ENCODE results near the gene COL23A1. TPM values are rescaled to one million over a fixed set of nuclear protein-coding genes. Genes with fewer than 3 reads are reported as not detected.

Gene COL23A1
- total RNA-seq, 1 experiment from 2014 or later = not detected

DNA sequence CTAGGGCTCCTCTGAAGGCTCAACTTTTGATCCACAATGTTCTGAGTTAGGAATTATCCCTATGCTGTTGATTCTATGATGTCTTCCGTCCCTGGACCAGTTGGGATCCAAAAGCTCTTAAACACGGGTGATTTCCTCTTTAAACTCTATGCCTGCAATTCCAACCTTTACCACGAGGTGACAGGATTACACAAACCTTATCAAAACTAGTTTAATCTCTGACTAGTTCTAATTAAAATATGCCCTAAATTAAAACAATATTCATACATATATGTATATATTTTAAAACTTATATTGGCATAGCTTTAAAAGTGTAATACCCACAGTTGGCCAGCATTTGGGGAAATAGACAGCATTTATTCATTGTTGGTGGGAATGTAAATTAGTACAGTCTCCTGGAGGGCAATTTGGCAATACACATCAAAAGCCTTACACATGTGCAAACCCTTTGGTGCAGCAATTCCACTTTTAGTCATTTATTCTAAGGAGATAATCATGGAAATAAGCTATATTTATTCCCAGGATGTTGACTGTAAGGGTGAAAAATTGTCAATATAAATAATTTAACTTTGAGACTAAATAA lies 306.0 kb downstream of the COL23A1 start:
- DNase-seq (ENCODE audit: low read depth, low spot score) = peak; percentile 27
- in situ Hi-C loops (cut with HindIII; ENCODE audit: low pct_unique_long_range_greater_than_20kb, low sequenced_read_pairs) = no loop called here

DNA sequence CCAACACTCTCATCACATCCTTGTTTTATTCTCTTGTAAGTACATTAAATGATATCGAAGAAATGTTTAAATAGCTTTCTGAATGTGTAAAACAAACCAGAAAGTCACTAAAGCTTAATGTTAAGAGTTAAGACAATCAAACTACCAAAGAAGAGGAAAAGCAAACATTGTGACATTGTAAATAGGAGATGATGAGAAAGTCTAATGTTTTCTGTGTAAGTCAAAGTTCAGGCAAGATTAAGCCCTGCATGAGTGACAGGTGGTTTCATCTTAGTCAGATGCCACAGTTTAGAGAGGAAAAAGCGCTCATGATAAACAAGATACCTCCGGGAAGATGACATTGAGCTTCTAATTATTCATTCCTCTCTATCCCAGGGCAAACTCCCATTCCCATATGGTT lies 306.7 kb downstream of the COL23A1 start:
- no peak for DNase-seq (ENCODE audit: low read depth, low spot score)
- in situ Hi-C loops (cut with HindIII; ENCODE audit: low pct_unique_long_range_greater_than_20kb, low sequenced_read_pairs) = no loop called here

DNA sequence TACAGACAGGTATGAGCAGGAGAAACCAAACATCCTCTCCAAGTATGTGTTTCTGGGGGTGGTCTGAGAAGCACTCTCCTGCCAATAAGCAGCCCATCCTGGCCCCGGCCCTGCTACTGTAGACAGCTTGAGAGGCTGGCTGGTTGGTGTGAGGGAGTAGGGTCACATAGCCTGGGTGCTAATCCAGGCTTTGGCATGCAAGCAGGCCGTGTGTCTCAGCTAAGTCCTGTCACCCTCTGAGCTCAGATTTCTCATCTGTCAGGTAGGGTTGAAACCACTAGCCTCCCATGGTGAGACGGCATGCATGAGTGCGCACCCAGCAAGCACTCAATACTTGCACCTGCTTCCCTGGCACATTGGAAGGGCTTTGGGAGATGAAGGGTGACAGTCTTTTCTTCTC lies 307.8 kb downstream of the COL23A1 start:
- in situ Hi-C loops (cut with HindIII; ENCODE audit: low pct_unique_long_range_greater_than_20kb, low sequenced_read_pairs) = no loop called here
- DNase-seq (ENCODE audit: low read depth, low spot score) = no peak

- DNase-seq (ENCODE audit: low read depth, low spot score) = no peak
- in situ Hi-C loops (cut with HindIII; ENCODE audit: low pct_unique_long_range_greater_than_20kb, low sequenced_read_pairs) = no loop called here
Measured at GRCh38 chr5:178281331-178281730, 308.9 kb downstream of the COL23A1 start.

- DNase-seq (ENCODE audit: low read depth, low spot score) = no peak
- in situ Hi-C loops (cut with HindIII; ENCODE audit: low pct_unique_long_range_greater_than_20kb, low sequenced_read_pairs) = no loop called here
Measured at GRCh38 chr5:178280631-178281030, 309.6 kb downstream of the COL23A1 start.

- peak; percentile 69 for DNase-seq (ENCODE audit: low read depth, low spot score)
- in situ Hi-C loops (cut with HindIII; ENCODE audit: low pct_unique_long_range_greater_than_20kb, low sequenced_read_pairs) = no loop called here
Measured at GRCh38 chr5:178279723-178280438, 310.3 kb downstream of the COL23A1 start.

- in situ Hi-C loops (cut with HindIII; ENCODE audit: low pct_unique_long_range_greater_than_20kb, low sequenced_read_pairs) = no loop called here
- no peak for DNase-seq (ENCODE audit: low read depth, low spot score)
Measured at GRCh38 chr5:178279026-178279722, 311.0 kb downstream of the COL23A1 start.

DNA sequence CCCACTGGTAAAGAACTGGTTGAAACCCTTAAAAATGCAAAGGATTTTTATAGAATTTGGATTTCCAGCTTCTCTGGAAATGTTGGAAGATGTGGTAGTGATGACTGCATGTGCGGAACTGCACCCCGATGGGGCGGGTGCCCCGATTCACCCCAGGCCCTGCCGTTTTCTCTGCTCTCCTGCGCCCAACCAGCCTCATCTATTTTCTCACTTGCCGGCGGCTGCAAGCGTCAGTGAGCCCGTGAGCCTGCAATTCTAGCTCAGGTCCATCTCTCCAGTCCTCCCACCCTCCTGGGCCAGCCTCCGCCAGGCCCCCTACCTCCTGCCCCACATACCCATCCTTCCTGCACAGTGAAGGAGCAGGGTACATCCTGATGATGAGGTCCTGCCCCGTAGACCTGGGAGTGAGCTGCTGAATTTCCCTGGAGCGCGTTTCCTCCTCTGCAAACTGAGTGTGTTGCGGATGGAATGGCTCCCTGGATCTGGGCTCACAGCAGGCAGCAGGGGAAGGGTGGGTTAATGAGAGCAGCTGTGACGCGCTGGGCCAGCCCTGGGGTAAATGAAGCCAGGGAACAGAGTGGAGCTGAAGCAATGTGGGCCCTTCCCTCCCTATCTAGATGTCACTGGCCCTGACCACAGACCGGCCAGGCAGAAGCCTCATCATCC lies 311.7 kb downstream of the COL23A1 start:
- in situ Hi-C loops (cut with HindIII; ENCODE audit: low pct_unique_long_range_greater_than_20kb, low sequenced_read_pairs) = no loop called here
- no peak for DNase-seq (ENCODE audit: low read depth, low spot score)

DNA sequence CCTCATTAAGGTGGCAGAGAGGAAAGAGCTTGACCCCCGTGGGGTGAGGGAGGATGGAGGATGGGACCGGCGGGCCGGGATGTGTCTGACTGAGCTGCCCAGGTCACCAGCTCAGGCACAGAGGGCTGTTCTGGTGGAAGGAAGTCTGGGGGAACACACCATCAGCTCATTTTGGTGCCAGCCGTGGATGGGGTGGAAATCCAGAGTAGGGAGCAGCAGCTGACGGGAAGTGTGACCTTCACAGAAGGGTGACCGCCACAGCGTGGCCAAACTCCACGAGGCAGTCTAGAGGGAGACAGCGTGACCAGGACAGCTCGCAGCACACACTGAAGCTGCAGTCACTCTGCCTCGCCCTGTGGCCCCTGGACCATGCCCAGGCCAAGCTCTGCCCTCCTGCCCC lies 312.3 kb downstream of the COL23A1 start:
- in situ Hi-C loops (cut with HindIII; ENCODE audit: low pct_unique_long_range_greater_than_20kb, low sequenced_read_pairs) = no loop called here
- no peak for DNase-seq (ENCODE audit: low read depth, low spot score)

DNA sequence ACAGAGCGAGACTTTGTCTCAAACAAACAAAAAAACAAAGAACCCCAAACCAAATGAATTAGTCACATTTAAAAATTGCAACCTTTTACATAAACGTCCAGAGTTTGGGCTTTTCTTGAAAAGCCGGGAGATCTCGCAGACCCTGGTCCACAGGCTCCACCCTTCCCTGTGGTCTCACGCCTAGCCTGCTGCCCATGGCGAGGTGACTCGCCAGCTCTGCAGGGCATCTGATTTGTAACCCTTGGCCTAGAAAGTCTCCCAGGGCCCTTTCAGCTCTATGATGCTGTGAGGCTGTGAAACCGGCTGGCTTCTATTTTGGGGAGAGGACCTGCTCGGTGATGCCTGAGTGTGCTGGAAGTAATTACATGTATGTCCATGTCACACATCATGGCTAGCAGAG lies 312.8 kb downstream of the COL23A1 start:
- no peak for DNase-seq (ENCODE audit: low read depth, low spot score)
- in situ Hi-C loops (cut with HindIII; ENCODE audit: low pct_unique_long_range_greater_than_20kb, low sequenced_read_pairs) = no loop called here

DNA sequence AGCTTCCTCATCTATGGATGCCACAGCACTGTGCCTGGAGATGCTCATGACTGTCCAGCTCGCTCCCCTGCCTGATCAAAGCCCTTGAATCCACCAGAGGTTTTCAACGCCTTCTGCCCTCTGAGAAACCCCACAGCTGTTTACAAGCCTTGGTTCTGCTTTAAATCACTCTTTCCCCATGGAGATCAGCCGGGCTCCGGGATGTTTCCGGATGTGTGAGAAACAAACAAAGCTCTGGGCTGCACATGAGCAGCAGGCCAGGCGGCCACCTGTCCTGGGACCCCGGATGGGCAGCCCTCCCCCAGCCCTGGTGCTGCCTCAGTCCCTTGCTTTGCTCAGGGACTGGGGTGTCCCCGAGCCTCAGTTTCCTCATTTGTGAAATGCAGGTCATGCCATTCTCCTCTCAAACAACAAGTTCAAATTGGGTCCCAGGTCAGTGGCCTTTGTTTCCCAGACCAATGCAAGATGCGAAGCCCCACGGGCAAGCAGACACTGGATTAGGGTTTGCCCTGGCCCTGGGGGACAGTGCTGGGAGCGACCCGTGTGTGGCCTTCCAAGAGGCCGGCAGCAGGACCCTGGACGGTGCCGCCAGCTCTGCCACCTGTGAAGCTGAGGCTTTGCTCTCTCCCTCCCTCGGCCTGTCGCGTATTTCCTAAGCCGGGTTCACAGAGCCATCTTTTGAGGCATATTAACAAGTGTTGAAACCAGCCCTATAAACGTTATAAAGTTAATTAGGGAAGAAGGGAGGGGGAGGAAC lies 315.2 kb downstream of the COL23A1 start:
- no peak for DNase-seq (ENCODE audit: low read depth, low spot score)
- in situ Hi-C loops (cut with HindIII; ENCODE audit: low pct_unique_long_range_greater_than_20kb, low sequenced_read_pairs) = no loop called here

DNA sequence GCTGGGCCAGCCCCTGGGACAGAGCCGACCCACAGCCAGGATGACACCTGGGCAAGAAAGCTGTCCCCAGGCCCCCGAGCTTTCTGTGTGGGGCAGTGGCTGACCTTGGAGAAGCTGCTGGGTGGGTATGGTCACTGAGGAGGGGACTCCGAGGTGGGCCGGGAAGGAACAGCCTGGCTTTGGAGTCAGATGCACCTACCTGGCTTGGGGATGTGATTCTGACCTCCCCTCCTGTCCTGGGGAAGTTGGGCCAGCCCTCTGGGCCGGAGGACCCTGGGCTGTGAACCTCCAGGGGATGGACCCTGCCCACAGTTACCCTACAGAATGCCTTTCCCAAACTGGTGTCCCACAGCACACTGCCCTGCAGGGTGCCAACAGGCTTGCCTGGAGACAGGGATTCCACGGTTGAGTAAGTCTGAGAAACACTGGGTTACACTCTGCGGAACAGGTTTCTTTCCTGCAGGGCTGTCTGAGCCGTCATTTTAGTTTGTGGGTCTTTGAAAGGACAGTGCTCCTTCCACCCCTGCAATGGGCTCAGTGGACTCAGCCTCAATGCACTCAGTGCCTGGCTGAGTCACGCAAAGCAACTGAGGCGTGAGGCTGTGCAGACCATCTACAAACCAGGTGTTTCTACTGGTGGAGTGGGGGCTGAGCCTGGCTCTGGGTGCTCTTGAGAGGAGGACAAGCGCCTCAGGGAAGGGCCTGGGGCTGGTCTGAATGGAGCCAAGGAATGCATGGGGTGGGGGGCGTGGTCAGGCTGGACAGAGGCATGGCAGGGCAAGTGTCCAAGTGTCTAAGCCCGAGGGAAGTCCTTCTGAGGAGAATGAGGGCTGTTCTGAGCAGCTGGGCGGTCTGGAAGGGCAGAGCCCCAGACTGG lies 316.3 kb downstream of the COL23A1 start:
- no peak for DNase-seq (ENCODE audit: low read depth, low spot score)
- in situ Hi-C loops (cut with HindIII; ENCODE audit: low pct_unique_long_range_greater_than_20kb, low sequenced_read_pairs) = no loop called here

GRCh38 chr5:178273041-178273440 lies 317.2 kb downstream of the COL23A1 start:
- DNase-seq (ENCODE audit: low read depth, low spot score) = no peak
- in situ Hi-C loops (cut with HindIII; ENCODE audit: low pct_unique_long_range_greater_than_20kb, low sequenced_read_pairs) = no loop called here

- in situ Hi-C loops (cut with HindIII; ENCODE audit: low pct_unique_long_range_greater_than_20kb, low sequenced_read_pairs) = no loop called here
- no peak for DNase-seq (ENCODE audit: low read depth, low spot score)
Measured at GRCh38 chr5:178272591-178272990, 317.6 kb downstream of the COL23A1 start.

DNA sequence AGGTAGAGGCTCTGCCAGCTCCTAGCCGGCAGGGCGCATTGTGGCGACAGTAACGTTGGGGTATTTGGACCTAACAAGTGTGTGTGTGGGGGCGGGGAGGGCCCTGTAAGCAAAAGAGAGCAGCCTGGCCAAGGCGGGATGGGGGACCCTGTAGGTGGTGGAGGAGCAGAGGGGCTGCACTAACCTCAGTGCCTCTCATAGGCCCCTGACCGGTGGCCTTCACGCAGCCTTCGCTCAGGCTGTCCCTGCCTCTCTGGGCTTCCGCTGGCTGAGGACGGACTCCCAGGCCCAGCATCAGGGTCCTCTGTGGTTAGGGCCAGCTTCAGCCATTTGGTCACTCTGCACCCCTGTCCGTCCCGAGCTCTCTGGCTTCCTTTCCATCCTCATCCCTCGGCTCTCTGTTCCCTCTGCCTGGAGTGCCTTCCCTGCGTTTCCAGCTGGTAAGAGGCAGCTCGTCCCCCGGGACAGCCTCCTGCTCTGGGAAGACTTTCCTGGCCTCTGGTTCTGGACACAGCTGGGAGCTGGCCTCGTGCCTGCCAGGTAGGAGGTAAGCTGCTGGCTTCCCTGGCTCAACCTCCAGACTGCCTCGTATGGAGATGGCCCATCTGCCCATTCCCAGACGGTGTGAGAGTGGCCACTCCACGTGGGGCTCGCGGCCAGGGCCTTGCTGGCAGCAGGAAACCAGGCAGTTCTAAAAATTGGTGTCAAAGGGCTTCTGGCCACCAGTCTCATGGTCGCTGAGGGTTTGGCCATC lies 318.3 kb downstream of the COL23A1 start:
- no peak for DNase-seq (ENCODE audit: low read depth, low spot score)
- in situ Hi-C loops (cut with HindIII; ENCODE audit: low pct_unique_long_range_greater_than_20kb, low sequenced_read_pairs) = no loop called here

DNA sequence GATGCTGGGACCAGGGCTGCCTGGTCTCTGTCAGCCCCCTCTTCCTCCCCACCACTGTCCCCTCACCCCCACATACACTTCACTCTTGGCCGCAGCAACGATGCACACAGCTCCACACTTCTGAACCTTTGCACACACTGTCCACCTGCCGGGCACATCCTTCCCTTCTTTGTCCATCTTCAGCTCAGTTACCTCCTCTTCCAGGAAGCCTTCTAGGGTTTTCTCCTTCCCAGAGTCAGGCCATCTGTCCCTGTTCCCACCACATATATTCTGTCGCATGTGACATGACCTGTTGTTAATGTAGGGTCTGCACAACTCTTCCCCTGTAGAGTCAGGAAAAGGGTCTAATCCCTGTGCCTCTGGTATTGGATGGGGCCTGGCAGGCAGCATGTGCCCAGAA lies 319.0 kb downstream of the COL23A1 start:
- in situ Hi-C loops (cut with HindIII; ENCODE audit: low pct_unique_long_range_greater_than_20kb, low sequenced_read_pairs) = no loop called here
- DNase-seq (ENCODE audit: low read depth, low spot score) = no peak
